HepG2 (cell line): ENCODE measurements around the gene TKFC. TPM values are rescaled to one million over a fixed set of nuclear protein-coding genes. Genes with fewer than 3 reads are reported as not detected.
A peak's percentile ranks its signal among the peaks of the same experiment; 100 is the strongest.

Experiments
- ADNP ChIP-seq: sonication (generic); formaldehyde crosslinking; IDR thresholded peaks from 2 replicates; pipeline ENCODE4 v1.4.0; 2020; ENCODE audit warnings: missing genetic modification reagents
- DNMT3B ChIP-seq: conservative IDR thresholded peaks from 2 replicates; pipeline ENCODE4 v1.6.1; 2016; ENCODE audit warnings: missing biosample characterization, control low read depth
- HDAC1 ChIP-seq: sonication (generic); formaldehyde crosslinking; IDR thresholded peaks from 2 replicates; pipeline ENCODE4 v1.5.1; 2020; ENCODE audit warnings: mild to moderate bottlenecking, missing genetic modification reagents
- HIVEP1 ChIP-seq: sonication (generic); formaldehyde crosslinking; IDR thresholded peaks from 2 replicates; pipeline ENCODE4 v1.4.0; 2020; ENCODE audit warnings: mild to moderate bottlenecking, missing genetic modification reagents
- KDM3A ChIP-seq: IDR thresholded peaks from 2 replicates; pipeline ENCODE4 v1.6.1; 2018; ENCODE audit warnings: low read depth, missing compliant biosample characterization
- KMT2A ChIP-seq: sonication (generic); formaldehyde crosslinking; IDR thresholded peaks from 2 replicates; pipeline ENCODE4 v1.4.0; 2020; ENCODE audit warnings: missing genetic modification reagents
- MAZ ChIP-seq, 2 experiments: sonication (generic) in 1 of 2; formaldehyde crosslinking in 1 of 2; IDR thresholded peaks; 2 replicates each; pipeline versions ENCODE4 v1.5.0 to v1.6.1; 2012 to 2020; ENCODE audit warnings: low read depth in 2 of 2, mild to moderate bottlenecking in 2 of 2, borderline replicate concordance in 1 of 2, improper control_type of control experiment in 1 of 2, low read length in 1 of 2, missing genetic modification reagents in 1 of 2, moderate library complexity in 1 of 2
- MIXL1 ChIP-seq: IDR thresholded peaks from 2 replicates; pipeline ENCODE4 v1.6.1; 2016
- NR1H2 ChIP-seq: sonication (generic); formaldehyde crosslinking; IDR thresholded peaks from 2 replicates; pipeline ENCODE4 v1.8.1; 2022; ENCODE audit warnings: low read depth, missing genetic modification reagents, borderline replicate concordance
- NR3C1 ChIP-seq: sonication (generic); formaldehyde crosslinking; IDR thresholded peaks from 2 replicates; pipeline ENCODE4 v1.4.0; 2020; ENCODE audit warnings: missing genetic modification reagents
- PLRG1 ChIP-seq: fragments of 450-650 bp; conservative IDR thresholded peaks from 2 replicates; pipeline ENCODE4 v1.6.1; 2016
- SALL2 ChIP-seq: sonication (generic); formaldehyde crosslinking; IDR thresholded peaks from 2 replicates; pipeline ENCODE4 v1.8.1; 2023; ENCODE audit warnings: mild to moderate bottlenecking, missing genetic modification reagents, inconsistent platforms
- THAP11 ChIP-seq: IDR thresholded peaks from 2 replicates; pipeline ENCODE4 v1.6.1; 2016; ENCODE audit warnings: missing biosample characterization, missing genetic modification reagents
- ZKSCAN8 ChIP-seq: IDR thresholded peaks from 2 replicates; pipeline ENCODE4 v1.6.1; 2016; ENCODE audit warnings: borderline replicate concordance, missing genetic modification reagents, missing compliant biosample characterization
- ZNF292 ChIP-seq: sonication (generic); formaldehyde crosslinking; IDR thresholded peaks from 2 replicates; pipeline ENCODE4 v1.8.1; 2022; ENCODE audit warnings: mild to moderate bottlenecking, low read depth, missing genetic modification reagents, borderline replicate concordance
- ZNF329 ChIP-seq: sonication (generic); formaldehyde crosslinking; IDR thresholded peaks from 2 replicates; pipeline ENCODE4 v1.9.0; 2021; ENCODE audit warnings: low read depth, mild to moderate bottlenecking, missing genetic modification reagents
- ZNF335 ChIP-seq: sonication (generic); formaldehyde crosslinking; IDR thresholded peaks from 2 replicates; pipeline ENCODE4 v1.4.0; 2020; ENCODE audit warnings: missing genetic modification reagents
- ZNF501 ChIP-seq: sonication (generic); formaldehyde crosslinking; IDR thresholded peaks from 2 replicates; pipeline ENCODE4 v1.5.1; 2020; ENCODE audit warnings: mild to moderate bottlenecking, moderate library complexity, missing genetic modification reagents
- polyA plus RNA-seq, 8 experiments: library from polyadenylated mRNA; depleted of rRNA in 3 of 8; stranded (reverse) in 7 of 8; unstranded in 1 of 8; fragments of >200 nt; fragmentation: Illumina TruSeq in 4 of 8; extraction: Trizol in 4 of 8; gene quantifications; 2 replicates each; pipeline versions ENCODE4 v1.2.1 to v1.2.3, GENCODE V29; 2011 to 2016; ENCODE audit warnings: low read depth in 4 of 8, missing spikeins in 1 of 8, mixed read lengths in 1 of 8; ENCODE audit not compliant: insufficient read depth in 1 of 8
- total RNA-seq, 5 experiments: library from RNA; depleted of rRNA; stranded (reverse); fragments of >200 nt; fragmentation: Illumina TruSeq; extraction: Trizol; gene quantifications; 2 replicates each; pipeline ENCODE4 v1.2.3, GENCODE V29; 2016; ENCODE audit warnings: low read depth in 1 of 5
- TF ChIP-seq, protein P1 (sequence below): IDR thresholded peaks from 2 replicates; pipeline ENCODE4 v1.6.1; 2016; ENCODE audit warnings: control low read depth
- TF ChIP-seq, protein P2 (sequence below): sonication (generic); formaldehyde crosslinking; IDR thresholded peaks from 2 replicates; pipeline ENCODE4 v1.4.0; 2020; ENCODE audit warnings: missing genetic modification reagents
- TF ChIP-seq, protein P3 (sequence below): fragments of 450-650 bp; IDR thresholded peaks from 2 replicates; pipeline ENCODE4 v1.6.1; 2017
- TF ChIP-seq, protein P4 (sequence below): IDR thresholded peaks from 2 replicates; pipeline ENCODE4 v1.6.1; 2016; ENCODE audit warnings: missing genetic modification reagents, missing compliant biosample characterization
- TF ChIP-seq, protein P5 (sequence below): sonication (generic); formaldehyde crosslinking; IDR thresholded peaks from 2 replicates; pipeline ENCODE4 v1.5.0; 2020; ENCODE audit warnings: missing genetic modification reagents

Gene TKFC
- total and polyA plus RNA-seq, 2 of the 13 experiments (the other 11 are each of a cell fraction or from before 2014, with no cell fraction given), result 147 to 197 TPM

DNA sequence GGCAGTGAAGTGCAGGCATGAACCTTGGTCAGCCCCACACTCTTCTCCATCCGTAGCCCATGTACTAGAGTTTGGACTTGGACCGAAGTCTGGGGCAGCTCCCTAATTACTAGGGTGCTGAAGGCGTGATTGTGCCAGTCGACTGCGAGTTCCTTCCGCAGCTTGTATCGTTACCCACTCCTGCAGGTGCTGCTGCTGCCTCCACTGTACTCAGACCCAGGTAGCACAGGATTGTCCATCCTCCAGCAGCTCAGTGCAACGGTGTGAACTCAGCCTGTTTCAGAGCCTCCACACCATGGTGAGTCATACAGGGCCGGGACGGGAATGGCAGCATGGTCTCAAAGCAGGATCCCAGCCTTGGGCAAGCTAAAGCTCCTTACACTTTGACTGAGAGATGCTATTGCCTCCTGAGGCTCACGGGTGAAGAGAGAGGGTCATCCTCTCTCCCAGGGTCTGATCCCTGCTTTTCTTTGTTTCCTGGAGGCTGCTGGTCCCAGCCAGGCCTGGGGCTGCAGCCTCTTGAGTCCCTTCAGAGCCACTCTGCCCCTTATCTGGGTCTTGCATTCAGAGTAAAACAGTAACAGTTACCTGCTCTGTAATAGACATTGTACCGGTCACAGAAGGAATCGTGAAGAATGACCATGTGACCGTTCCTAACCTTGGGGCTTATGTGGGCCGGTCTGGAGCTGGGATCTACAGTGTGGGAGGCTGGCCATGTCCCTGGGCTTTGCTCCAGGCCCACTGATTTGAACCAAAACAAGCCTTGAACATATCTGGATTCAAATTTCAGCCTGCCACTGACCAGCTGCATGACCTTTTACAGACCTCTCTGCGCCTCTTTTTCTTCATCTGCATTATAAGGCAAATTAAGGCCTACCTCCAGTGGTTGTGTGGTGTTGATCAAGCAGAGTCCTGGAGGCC lies 1.7 kb downstream of the TKFC start (continued):
- peak; percentile 43; the same call in 1 of the 2 replicates for TF ChIP-seq KMT2A (CRISPR knock-in tag)
- TF ChIP-seq SALL2 (CRISPR knock-in tag), result no peak; the same call in 1 of the 2 replicates
- peak; percentile 75 for TF ChIP-seq HDAC1 (CRISPR knock-in tag)
- 0 out of 2 replicates have a peak, but pooled peaks have one; percentile 38 for TF ChIP-seq ZNF335 (CRISPR knock-in tag)
- peak; percentile 89 for TF ChIP-seq MIXL1 (CRISPR knock-in tag)
- TF ChIP-seq, protein P1, sequence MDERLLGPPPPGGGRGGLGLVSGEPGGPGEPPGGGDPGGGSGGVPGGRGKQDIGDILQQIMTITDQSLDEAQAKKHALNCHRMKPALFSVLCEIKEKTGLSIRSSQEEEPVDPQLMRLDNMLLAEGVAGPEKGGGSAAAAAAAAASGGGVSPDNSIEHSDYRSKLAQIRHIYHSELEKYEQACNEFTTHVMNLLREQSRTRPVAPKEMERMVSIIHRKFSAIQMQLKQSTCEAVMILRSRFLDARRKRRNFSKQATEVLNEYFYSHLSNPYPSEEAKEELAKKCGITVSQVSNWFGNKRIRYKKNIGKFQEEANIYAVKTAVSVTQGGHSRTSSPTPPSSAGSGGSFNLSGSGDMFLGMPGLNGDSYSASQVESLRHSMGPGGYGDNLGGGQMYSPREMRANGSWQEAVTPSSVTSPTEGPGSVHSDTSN (CRISPR knock-in tag), result no peak
- TF ChIP-seq, protein P2, sequence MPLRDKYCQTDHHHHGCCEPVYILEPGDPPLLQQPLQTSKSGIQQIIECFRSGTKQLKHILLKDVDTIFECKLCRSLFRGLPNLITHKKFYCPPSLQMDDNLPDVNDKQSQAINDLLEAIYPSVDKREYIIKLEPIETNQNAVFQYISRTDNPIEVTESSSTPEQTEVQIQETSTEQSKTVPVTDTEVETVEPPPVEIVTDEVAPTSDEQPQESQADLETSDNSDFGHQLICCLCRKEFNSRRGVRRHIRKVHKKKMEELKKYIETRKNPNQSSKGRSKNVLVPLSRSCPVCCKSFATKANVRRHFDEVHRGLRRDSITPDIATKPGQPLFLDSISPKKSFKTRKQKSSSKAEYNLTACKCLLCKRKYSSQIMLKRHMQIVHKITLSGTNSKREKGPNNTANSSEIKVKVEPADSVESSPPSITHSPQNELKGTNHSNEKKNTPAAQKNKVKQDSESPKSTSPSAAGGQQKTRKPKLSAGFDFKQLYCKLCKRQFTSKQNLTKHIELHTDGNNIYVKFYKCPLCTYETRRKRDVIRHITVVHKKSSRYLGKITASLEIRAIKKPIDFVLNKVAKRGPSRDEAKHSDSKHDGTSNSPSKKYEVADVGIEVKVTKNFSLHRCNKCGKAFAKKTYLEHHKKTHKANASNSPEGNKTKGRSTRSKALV, result 0 out of 2 replicates have a peak, but pooled peaks have one; percentile 69
- TF ChIP-seq THAP11, result no peak
- no peak for TF ChIP-seq HIVEP1 (CRISPR knock-in tag)
- no peak for TF ChIP-seq MAZ (IDR thresholded peaks at IDR 0.05; ENCODE audit: borderline replicate concordance, low read depth, low read length)
- 0 out of 2 replicates have a peak, but pooled peaks have one; percentile 26 for TF ChIP-seq MAZ (CRISPR knock-in tag; IDR thresholded peaks at IDR 0.05; ENCODE audit: low read depth)
- 0 out of 2 replicates have a peak, but pooled peaks have one; percentile 61 for TF ChIP-seq ZKSCAN8 (CRISPR knock-in tag)
- TF ChIP-seq NR1H2 (CRISPR knock-in tag), result no peak
- no peak for TF ChIP-seq ADNP (CRISPR knock-in tag)
- TF ChIP-seq, protein P3, sequence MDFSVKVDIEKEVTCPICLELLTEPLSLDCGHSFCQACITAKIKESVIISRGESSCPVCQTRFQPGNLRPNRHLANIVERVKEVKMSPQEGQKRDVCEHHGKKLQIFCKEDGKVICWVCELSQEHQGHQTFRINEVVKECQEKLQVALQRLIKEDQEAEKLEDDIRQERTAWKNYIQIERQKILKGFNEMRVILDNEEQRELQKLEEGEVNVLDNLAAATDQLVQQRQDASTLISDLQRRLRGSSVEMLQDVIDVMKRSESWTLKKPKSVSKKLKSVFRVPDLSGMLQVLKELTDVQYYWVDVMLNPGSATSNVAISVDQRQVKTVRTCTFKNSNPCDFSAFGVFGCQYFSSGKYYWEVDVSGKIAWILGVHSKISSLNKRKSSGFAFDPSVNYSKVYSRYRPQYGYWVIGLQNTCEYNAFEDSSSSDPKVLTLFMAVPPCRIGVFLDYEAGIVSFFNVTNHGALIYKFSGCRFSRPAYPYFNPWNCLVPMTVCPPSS, result no peak
- no peak; the same call in 1 of the 2 replicates for TF ChIP-seq KDM3A
- TF ChIP-seq PLRG1, result no peak
- TF ChIP-seq ZNF292 (CRISPR knock-in tag), result no peak; the same call in 1 of the 2 replicates
- 0 out of 2 replicates have a peak, but pooled peaks have one; percentile 28 for TF ChIP-seq ZNF501
- TF ChIP-seq DNMT3B (CRISPR knock-in tag), result 0 out of 2 replicates have a peak, but pooled peaks have one; percentile 55
- no peak for TF ChIP-seq NR3C1 (CRISPR knock-in tag)
- TF ChIP-seq, protein P4, sequence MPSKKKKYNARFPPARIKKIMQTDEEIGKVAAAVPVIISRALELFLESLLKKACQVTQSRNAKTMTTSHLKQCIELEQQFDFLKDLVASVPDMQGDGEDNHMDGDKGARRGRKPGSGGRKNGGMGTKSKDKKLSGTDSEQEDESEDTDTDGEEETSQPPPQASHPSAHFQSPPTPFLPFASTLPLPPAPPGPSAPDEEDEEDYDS (CRISPR knock-in tag), result peak; percentile 86
- TF ChIP-seq, protein P5, sequence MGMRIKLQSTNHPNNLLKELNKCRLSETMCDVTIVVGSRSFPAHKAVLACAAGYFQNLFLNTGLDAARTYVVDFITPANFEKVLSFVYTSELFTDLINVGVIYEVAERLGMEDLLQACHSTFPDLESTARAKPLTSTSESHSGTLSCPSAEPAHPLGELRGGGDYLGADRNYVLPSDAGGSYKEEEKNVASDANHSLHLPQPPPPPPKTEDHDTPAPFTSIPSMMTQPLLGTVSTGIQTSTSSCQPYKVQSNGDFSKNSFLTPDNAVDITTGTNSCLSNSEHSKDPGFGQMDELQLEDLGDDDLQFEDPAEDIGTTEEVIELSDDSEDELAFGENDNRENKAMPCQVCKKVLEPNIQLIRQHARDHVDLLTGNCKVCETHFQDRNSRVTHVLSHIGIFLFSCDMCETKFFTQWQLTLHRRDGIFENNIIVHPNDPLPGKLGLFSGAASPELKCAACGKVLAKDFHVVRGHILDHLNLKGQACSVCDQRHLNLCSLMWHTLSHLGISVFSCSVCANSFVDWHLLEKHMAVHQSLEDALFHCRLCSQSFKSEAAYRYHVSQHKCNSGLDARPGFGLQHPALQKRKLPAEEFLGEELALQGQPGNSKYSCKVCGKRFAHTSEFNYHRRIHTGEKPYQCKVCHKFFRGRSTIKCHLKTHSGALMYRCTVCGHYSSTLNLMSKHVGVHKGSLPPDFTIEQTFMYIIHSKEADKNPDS (CRISPR knock-in tag), result no peak
- TF ChIP-seq ZNF329 (CRISPR knock-in tag), result no peak; the same call in 1 of the 2 replicates
